ENCODE results near the gene MED17. TPM values are rescaled to one million over a fixed set of nuclear protein-coding genes. Genes with fewer than 3 reads are reported as not detected.

MED17 gene
- polyA plus RNA-seq, 1 donor, result 33.7 TPM

Other genes starting within 250 kb of the MED17 start
- 47.9 TPM for gene SMCO4, start 240.9 kb upstream of the MED17 start, polyA plus RNA-seq
- gene CEP295, start 122.6 kb upstream of the MED17 start, polyA plus RNA-seq, result 15.3 TPM
- 176 TPM for gene TAF1D, start 42.8 kb upstream of the MED17 start, polyA plus RNA-seq
- 86.6 TPM for gene C11orf54, start 42.6 kb upstream of the MED17 start, polyA plus RNA-seq
- gene VSTM5, start 66.3 kb downstream of the MED17 start, polyA plus RNA-seq, result 1.9 TPM
- 0.54 TPM for gene HEPHL1, start 237.1 kb downstream of the MED17 start, polyA plus RNA-seq